Colonic mucosa (tissue), 4 donors: ENCODE results near the gene DISP2. TPM values are rescaled to one million over a fixed set of nuclear protein-coding genes. Genes with fewer than 3 reads are reported as not detected.

ENCODE experiments used
- DNase-seq: peaks from one replicate; pipeline ENCODE4 v3.0.0-alpha.2; 2020
- H3K27ac ChIP-seq: fragments of 200-600 bp; one replicate; pipeline ENCODE4 v1.8.0; 2021
- H3K27me3 ChIP-seq: fragments of 200-600 bp; one replicate; pipeline ENCODE4 v1.8.0; 2021
- H3K36me3 ChIP-seq: fragments of 200-600 bp; one replicate; pipeline ENCODE4 v1.8.0; 2021
- H3K4me1 ChIP-seq: fragments of 200-600 bp; one replicate; pipeline ENCODE4 v1.8.0; 2021; ENCODE audit warnings: mild to moderate bottlenecking
- H3K4me3 ChIP-seq: fragments of 200-600 bp; one replicate; pipeline ENCODE4 v1.8.0; 2021
- H3K9ac ChIP-seq, 2 donors: one replicate each; pipeline ENCODE4 v1.7.0; 2013; ENCODE audit warnings: control low read depth in 2 of 2, low read depth in 2 of 2, low read length in 2 of 2
- H3K9me3 ChIP-seq: fragments of 200-600 bp; one replicate; pipeline ENCODE4 v1.8.0; 2021
- CTCF ChIP-seq: fragments of 200-600 bp; IDR thresholded peaks from one replicate; pipeline ENCODE4 v1.8.0; 2022; ENCODE audit warnings: antibody characterized with exemption, mild to moderate bottlenecking
- intact Hi-C: fragments of 100-400 bp; cut with DNase I; formaldehyde crosslinking; loops from one replicate; pipeline ENCODE4 v1.14.1; 2022
- total RNA-seq, 2 donors: library from RNA; stranded (reverse); fragmentation: NEBNext Ultra II Directional in 1 of 2; extraction: Animal tissue kit (Norgen Biotek cat#: 25700) in 1 of 2; gene quantifications; one replicate each; pipeline ENCODE4 v1.2.1, GENCODE V29; 2021
- donor health status: healthy.
- donor health status: DM: no; HTN: no; CAD: no.
- donor health status: DM: no; HTN: no; CAD: no.

The DISP2 gene
- total RNA-seq, 2 donors from 2014 or later, result 12.6 to 16.3 TPM

- H3K27ac ChIP-seq, result no peak overlapping the region
- intact Hi-C loops, result no loop called here
- TF ChIP-seq CTCF, result no peak
Observed at GRCh38 chr15:40361640-40362039, 3.6 kb downstream of the DISP2 start.

GRCh38 chr15:40363611-40364010 is 5.6 kb downstream of the DISP2 start:
- intact Hi-C loops, result no loop called here
- Histone ChIP-seq H3K9ac (no peak overlapping the region), H3K4me3 (no peak overlapping the region), H3K9me3 (no peaks in the 10 kb centered on the region), H3K4me1 (peaks cover 9% of the 10 kb centered on the region), H3K36me3 (no peaks in the 10 kb centered on the region), H3K27ac (no peak overlapping the region), H3K27me3 (no peaks in the 10 kb centered on the region)
- no peak for DNase-seq
- no peak for TF ChIP-seq CTCF

More at GRCh38 chr15:40361640-40362039, 3.6 kb downstream of the DISP2 start:
- H3K36me3 ChIP-seq, result no peaks in the 10 kb centered on the region
- no peak overlapping the region for H3K4me3 ChIP-seq
- no peaks in the 10 kb centered on the region for H3K4me1 ChIP-seq
- DNase-seq, result no peak
- H3K9ac ChIP-seq, result no peak overlapping the region
- H3K9me3 ChIP-seq, result no peaks in the 10 kb centered on the region
- H3K27me3 ChIP-seq, result no peaks in the 10 kb centered on the region

GRCh38 chr15:40364251-40364650 is 6.2 kb downstream of the DISP2 start:
- Histone ChIP-seq H3K27ac (no peak overlapping the region), H3K27me3 (no peaks in the 10 kb centered on the region), H3K36me3 (no peaks in the 10 kb centered on the region), H3K9me3 (no peaks in the 10 kb centered on the region), H3K9ac (no peak overlapping the region), H3K4me1 (peaks cover 9% of the 10 kb centered on the region), H3K4me3 (no peak overlapping the region)
- DNase-seq, result no peak
- no peak for TF ChIP-seq CTCF
- intact Hi-C loops, result no loop called here

GRCh38 chr15:40365016-40365415 is 7.0 kb downstream of the DISP2 start:
- intact Hi-C loops, result loop anchor here (5.0 kb wide), 1 partner anchor 43 kb away; the partner anchor contains the start of gene INAFM2
- TF ChIP-seq CTCF, result no peak
- H3K4me1 ChIP-seq, result peaks cover 9% of the 10 kb centered on the region
- no peak overlapping the region for H3K9ac ChIP-seq
- H3K9me3 ChIP-seq, result no peaks in the 10 kb centered on the region
- DNase-seq, result no peak
- H3K4me3 ChIP-seq, result no peak overlapping the region
- H3K27ac ChIP-seq, result no peak overlapping the region
- no peaks in the 10 kb centered on the region for H3K36me3 ChIP-seq
- H3K27me3 ChIP-seq, result no peaks in the 10 kb centered on the region

- no peaks in the 10 kb centered on the region for H3K27me3 ChIP-seq
- TF ChIP-seq CTCF, result no peak
- no peak overlapping the region for H3K27ac ChIP-seq
- no peak for DNase-seq
- no peaks in the 10 kb centered on the region for H3K36me3 ChIP-seq
- H3K9ac ChIP-seq, result no peak overlapping the region
- intact Hi-C loops, result loop anchor here (5.0 kb wide), 1 partner anchor 44 kb away; the partner anchor contains the start of gene INAFM2
- H3K4me3 ChIP-seq, result no peak overlapping the region
- no peaks in the 10 kb centered on the region for H3K9me3 ChIP-seq
- peaks cover 9% of the 10 kb centered on the region for H3K4me1 ChIP-seq
Observed at GRCh38 chr15:40365624-40366456, 7.8 kb downstream of the DISP2 start.
